ENCODE measurements around the gene GGTLC2.

The GGTLC2 gene

GRCh38 chr22:22674467-22674866 is 30.1 kb downstream of the GGTLC2 start:
- no peak for TF ChIP-seq POLR2AphosphoS5 (IDR thresholded peaks at IDR 0.05; ENCODE audit: low read depth, low read length)
- TF ChIP-seq REST (IDR thresholded peaks at IDR 0.05; ENCODE audit: insufficient read depth in 1 of 2, low read depth in 2 of 2, low read length in 2 of 2), result no peak
- no peak for TF ChIP-seq TAF1 (IDR thresholded peaks at IDR 0.05; ENCODE audit: borderline replicate concordance, insufficient read depth, low read length)
- no peak for TF ChIP-seq SIN3A (IDR thresholded peaks at IDR 0.05; ENCODE audit: borderline replicate concordance, insufficient read depth, low read length)
- no peak for TF ChIP-seq FOXP2 (optimal IDR thresholded peaks at IDR 0.05; ENCODE audit: borderline replicate concordance, extremely low read depth, extremely low read length, insufficient read depth)

- TF ChIP-seq REST (IDR thresholded peaks at IDR 0.05; ENCODE audit: insufficient read depth in 1 of 2, low read depth in 2 of 2, low read length in 2 of 2) (no peak), FOXP2 (optimal IDR thresholded peaks at IDR 0.05; ENCODE audit: borderline replicate concordance, extremely low read depth, extremely low read length, insufficient read depth) (no peak), SIN3A (IDR thresholded peaks at IDR 0.05; ENCODE audit: borderline replicate concordance, insufficient read depth, low read length) (no peak), TAF1 (IDR thresholded peaks at IDR 0.05; ENCODE audit: borderline replicate concordance, insufficient read depth, low read length) (no peak), POLR2AphosphoS5 (IDR thresholded peaks at IDR 0.05; ENCODE audit: low read depth, low read length) (no peak)
These were observed 34.6 kb downstream of the GGTLC2 start for GRCh38 chr22:22678970-22679369.

- no peak for TF ChIP-seq SIN3A (IDR thresholded peaks at IDR 0.05; ENCODE audit: borderline replicate concordance, insufficient read depth, low read length)
These were observed 36.0 kb downstream of the GGTLC2 start for GRCh38 chr22:22680396-22680795.

DNA sequence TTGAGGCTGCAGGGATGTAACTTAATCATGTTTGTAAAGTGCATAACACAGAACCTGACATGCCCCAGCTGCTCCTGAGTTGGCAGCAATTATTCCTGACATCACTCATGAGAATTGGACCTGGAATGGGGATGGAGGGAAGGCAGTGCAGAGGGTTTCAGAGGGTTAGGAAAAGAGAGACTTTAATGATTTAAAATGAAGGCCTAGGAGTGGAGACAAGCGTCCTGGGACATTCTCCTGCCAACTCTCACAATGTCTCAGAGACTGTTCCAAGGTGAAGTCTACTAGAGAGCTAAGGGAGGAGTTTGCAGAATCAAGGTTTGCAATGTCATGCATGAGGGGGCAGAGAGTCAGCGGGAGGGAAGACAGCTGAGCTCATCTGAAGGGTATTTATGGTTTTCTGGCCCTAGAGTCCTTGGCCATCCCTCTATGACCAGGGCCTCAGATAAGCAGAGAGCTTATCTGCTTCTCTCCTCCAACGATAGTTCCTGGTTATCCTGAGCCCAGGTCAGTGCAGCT is 36.9 kb downstream of the GGTLC2 start:
- TF ChIP-seq SIN3A (IDR thresholded peaks at IDR 0.05; ENCODE audit: borderline replicate concordance, insufficient read depth, low read length), result no peak
- TF ChIP-seq FOXP2 (optimal IDR thresholded peaks at IDR 0.05; ENCODE audit: borderline replicate concordance, extremely low read depth, extremely low read length, insufficient read depth), result no peak
- no peak for TF ChIP-seq POLR2AphosphoS5 (IDR thresholded peaks at IDR 0.05; ENCODE audit: low read depth, low read length)
- no peak for TF ChIP-seq TAF1 (IDR thresholded peaks at IDR 0.05; ENCODE audit: borderline replicate concordance, insufficient read depth, low read length)
- TF ChIP-seq REST (IDR thresholded peaks at IDR 0.05; ENCODE audit: insufficient read depth in 1 of 2, low read depth in 2 of 2, low read length in 2 of 2), result no peak

DNA sequence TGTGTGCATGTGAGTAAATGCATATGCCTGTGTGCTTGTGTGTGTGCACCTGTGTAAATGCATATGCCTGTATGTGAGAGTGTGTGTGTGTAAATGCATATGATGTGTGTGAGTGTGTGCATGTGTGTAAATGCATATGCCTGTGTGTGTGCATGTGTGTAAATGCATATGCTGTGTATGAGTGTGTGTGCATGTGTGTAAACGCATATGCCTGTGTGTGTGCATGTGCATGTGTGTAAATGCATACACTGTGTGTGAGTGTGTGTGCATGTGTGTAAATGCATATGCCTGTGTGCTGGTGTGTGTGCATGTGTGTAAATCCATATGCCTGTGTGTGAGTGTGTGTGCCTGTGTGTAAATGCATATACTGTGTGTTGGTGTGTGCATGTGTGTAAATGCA is 37.8 kb downstream of the GGTLC2 start:
- TF ChIP-seq FOXP2 (optimal IDR thresholded peaks at IDR 0.05; ENCODE audit: borderline replicate concordance, extremely low read depth, extremely low read length, insufficient read depth), result no peak
- TF ChIP-seq TAF1 (IDR thresholded peaks at IDR 0.05; ENCODE audit: borderline replicate concordance, insufficient read depth, low read length), result no peak
- no peak for TF ChIP-seq POLR2AphosphoS5 (IDR thresholded peaks at IDR 0.05; ENCODE audit: low read depth, low read length)
- TF ChIP-seq REST (IDR thresholded peaks at IDR 0.05; ENCODE audit: insufficient read depth in 1 of 2, low read depth in 2 of 2, low read length in 2 of 2), result no peak
- no peak for TF ChIP-seq SIN3A (IDR thresholded peaks at IDR 0.05; ENCODE audit: borderline replicate concordance, insufficient read depth, low read length)

Measured in PFSK-1 (cell line).